ENCODE measurements around the gene NPTXR.

NPTXR gene

GRCh38 chr22:38830845-38831108, 13.1 kb downstream of the NPTXR start:
- no peaks in the 10 kb centered on the region for H3K36me3 ChIP-seq
- H3K4me1 ChIP-seq (ENCODE audit: control insufficient read depth in 1 of 2, insufficient read depth in 1 of 2, low read depth in 1 of 2, low read length in 1 of 2): no peaks in the 10 kb centered on the region
- H3K27me3 ChIP-seq: no peaks in the 10 kb centered on the region
- no peaks in the 10 kb centered on the region for H3K9me3 ChIP-seq
- TF ChIP-seq CTCF (IDR thresholded peaks at IDR 0.05): no peak
- no peak overlapping the region for H3K4me3 ChIP-seq (ENCODE audit: low read depth in 1 of 2, low read length in 1 of 2)
- no peak overlapping the region for H3K27ac ChIP-seq

- no peak overlapping the region for H3K4me3 ChIP-seq (ENCODE audit: low read depth in 1 of 2, low read length in 1 of 2)
- no peak overlapping the region for H3K27ac ChIP-seq
- H3K4me1 ChIP-seq (ENCODE audit: control insufficient read depth in 1 of 2, insufficient read depth in 1 of 2, low read depth in 1 of 2, low read length in 1 of 2): no peaks in the 10 kb centered on the region
- no peaks in the 10 kb centered on the region for H3K36me3 ChIP-seq
- TF ChIP-seq CTCF (IDR thresholded peaks at IDR 0.05): no peak
- no peaks in the 10 kb centered on the region for H3K9me3 ChIP-seq
- H3K27me3 ChIP-seq: no peaks in the 10 kb centered on the region
Observed at GRCh38 chr22:38830026-38830844, 13.6 kb downstream of the NPTXR start.

GRCh38 chr22:38829485-38829884, 14.3 kb downstream of the NPTXR start:
- TF ChIP-seq CTCF (IDR thresholded peaks at IDR 0.05): no peak
- H3K4me1 ChIP-seq (ENCODE audit: control insufficient read depth in 1 of 2, insufficient read depth in 1 of 2, low read depth in 1 of 2, low read length in 1 of 2): no peaks in the 10 kb centered on the region

GRCh38 chr22:38828616-38829205, 15.1 kb downstream of the NPTXR start:
- no peak overlapping the region for H3K4me3 ChIP-seq (ENCODE audit: low read depth in 1 of 2, low read length in 1 of 2)
- H3K36me3 ChIP-seq: no peaks in the 10 kb centered on the region
- no peaks in the 10 kb centered on the region for H3K9me3 ChIP-seq
- no peaks in the 10 kb centered on the region for H3K27me3 ChIP-seq
- H3K4me1 ChIP-seq (ENCODE audit: control insufficient read depth in 1 of 2, insufficient read depth in 1 of 2, low read depth in 1 of 2, low read length in 1 of 2): no peaks in the 10 kb centered on the region
- H3K27ac ChIP-seq: no peak overlapping the region
- TF ChIP-seq CTCF (IDR thresholded peaks at IDR 0.05): no peak

More at GRCh38 chr22:38829485-38829884, 14.3 kb downstream of the NPTXR start:
- Histone ChIP-seq H3K36me3 (no peaks in the 10 kb centered on the region), H3K27me3 (no peaks in the 10 kb centered on the region), H3K4me3 (ENCODE audit: low read depth in 1 of 2, low read length in 1 of 2) (no peak overlapping the region), H3K27ac (no peak overlapping the region), H3K9me3 (no peaks in the 10 kb centered on the region)

- no peaks in the 10 kb centered on the region for H3K9me3 ChIP-seq
- no peaks in the 10 kb centered on the region for H3K36me3 ChIP-seq
- H3K4me3 ChIP-seq (ENCODE audit: low read depth in 1 of 2, low read length in 1 of 2): no peak overlapping the region
- no peaks in the 10 kb centered on the region for H3K4me1 ChIP-seq (ENCODE audit: control insufficient read depth in 1 of 2, insufficient read depth in 1 of 2, low read depth in 1 of 2, low read length in 1 of 2)
- no peaks in the 10 kb centered on the region for H3K27me3 ChIP-seq
- TF ChIP-seq CTCF (IDR thresholded peaks at IDR 0.05): no peak
- H3K27ac ChIP-seq: no peak overlapping the region
Observed at GRCh38 chr22:38828191-38828590, 15.6 kb downstream of the NPTXR start.

Data from neutrophil (primary cell).